GM13977 (cell line): ENCODE data around the gene SH3BP4.
"Not testable (repeated sequence)": the region's sequence is repeated elsewhere in the genome, so short reads cannot be mapped to it uniquely, and the experiment has no call there.

ENCODE experiments used
- DNase-seq: peaks from one replicate; pipeline ENCODE4 v3.0.0; 2012; ENCODE audit warnings: low spot score
- in situ Hi-C: fragments of 300-500 bp; cut with MboI; formaldehyde crosslinking; loops from one replicate; pipeline ENCODE4 v1.12.0; 2022; ENCODE audit warnings: low sequenced_read_pairs, low pct_unique_long_range_greater_than_20kb, mixed read lengths, inconsistent platforms; ENCODE audit not compliant: unreplicated experiment
- TF ChIP-seq, protein P1 (sequence below): IDR thresholded peaks from 2 replicates; pipeline ENCODE4 v1.5.1; 2012; ENCODE audit warnings: mild to moderate bottlenecking, control low read depth; ENCODE audit not compliant: insufficient read depth; ENCODE audit errors: extremely low read depth, missing control alignments

The SH3BP4 gene

DNA sequence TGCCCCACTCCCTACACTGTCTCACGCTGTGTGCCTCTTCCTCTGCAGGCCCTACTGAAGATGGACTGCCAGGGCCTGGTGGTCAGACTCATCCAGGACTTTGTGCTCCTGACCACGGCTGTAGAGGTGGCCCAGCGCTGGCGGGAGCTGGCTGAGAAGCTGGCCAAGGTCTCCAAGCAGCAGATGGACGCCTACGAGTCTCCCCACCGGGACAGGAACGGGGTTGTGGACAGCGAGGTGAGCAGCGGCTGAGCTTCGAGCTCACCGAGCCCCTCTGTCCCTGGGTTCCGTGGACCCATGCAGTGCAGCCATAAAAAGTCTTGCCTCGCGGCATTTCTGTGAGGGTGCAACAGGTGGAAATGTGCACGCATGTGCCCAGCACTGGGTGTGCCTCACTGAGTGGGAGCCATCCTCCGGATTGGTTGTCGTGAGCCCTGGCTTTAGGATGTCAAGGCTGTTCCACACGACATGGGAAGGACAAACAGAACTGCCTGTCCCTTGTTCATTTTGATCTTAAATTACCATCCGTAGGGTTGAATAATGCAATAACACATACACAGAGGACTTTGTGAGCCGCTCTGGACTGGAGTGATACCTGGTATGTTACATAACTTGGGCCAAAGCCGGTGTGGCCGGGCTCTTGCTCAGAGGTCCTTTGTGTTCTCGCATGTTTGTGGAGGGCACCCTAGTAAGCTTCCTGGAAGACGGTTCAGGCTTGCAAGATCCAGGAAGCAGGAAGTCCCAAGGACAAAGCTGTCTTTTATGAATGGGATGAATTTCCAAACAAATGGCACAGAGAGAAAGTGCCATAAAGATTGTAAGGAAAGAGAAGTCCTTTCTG lies 100.9 kb downstream of the SH3BP4 start:
- TF ChIP-seq, protein P1, sequence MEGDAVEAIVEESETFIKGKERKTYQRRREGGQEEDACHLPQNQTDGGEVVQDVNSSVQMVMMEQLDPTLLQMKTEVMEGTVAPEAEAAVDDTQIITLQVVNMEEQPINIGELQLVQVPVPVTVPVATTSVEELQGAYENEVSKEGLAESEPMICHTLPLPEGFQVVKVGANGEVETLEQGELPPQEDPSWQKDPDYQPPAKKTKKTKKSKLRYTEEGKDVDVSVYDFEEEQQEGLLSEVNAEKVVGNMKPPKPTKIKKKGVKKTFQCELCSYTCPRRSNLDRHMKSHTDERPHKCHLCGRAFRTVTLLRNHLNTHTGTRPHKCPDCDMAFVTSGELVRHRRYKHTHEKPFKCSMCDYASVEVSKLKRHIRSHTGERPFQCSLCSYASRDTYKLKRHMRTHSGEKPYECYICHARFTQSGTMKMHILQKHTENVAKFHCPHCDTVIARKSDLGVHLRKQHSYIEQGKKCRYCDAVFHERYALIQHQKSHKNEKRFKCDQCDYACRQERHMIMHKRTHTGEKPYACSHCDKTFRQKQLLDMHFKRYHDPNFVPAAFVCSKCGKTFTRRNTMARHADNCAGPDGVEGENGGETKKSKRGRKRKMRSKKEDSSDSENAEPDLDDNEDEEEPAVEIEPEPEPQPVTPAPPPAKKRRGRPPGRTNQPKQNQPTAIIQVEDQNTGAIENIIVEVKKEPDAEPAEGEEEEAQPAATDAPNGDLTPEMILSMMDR = no peak
- DNase-seq = no peak
- in situ Hi-C loops = no loop called here

DNA sequence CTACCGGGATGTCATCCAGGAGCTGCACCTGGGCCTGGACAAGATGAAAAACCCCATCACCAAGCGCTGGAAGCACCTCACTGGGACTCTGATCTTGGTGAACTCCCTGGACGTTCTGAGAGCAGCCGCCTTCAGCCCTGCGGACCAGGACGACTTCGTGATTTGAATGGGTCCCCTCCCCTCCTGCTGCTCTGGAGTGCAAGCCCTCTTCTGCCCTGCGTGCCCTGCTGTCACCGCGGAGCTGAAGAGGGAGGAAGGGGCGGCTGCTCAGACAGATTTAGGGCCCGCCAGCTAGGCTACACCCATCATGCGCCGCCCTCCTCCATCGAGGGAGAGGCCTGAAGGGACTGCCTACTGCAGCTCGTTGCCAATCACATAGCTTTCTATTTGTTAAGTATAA lies 101.8 kb downstream of the SH3BP4 start:
- TF ChIP-seq, protein P1 = no peak
- DNase-seq = no peak
- in situ Hi-C loops = no loop called here

DNA sequence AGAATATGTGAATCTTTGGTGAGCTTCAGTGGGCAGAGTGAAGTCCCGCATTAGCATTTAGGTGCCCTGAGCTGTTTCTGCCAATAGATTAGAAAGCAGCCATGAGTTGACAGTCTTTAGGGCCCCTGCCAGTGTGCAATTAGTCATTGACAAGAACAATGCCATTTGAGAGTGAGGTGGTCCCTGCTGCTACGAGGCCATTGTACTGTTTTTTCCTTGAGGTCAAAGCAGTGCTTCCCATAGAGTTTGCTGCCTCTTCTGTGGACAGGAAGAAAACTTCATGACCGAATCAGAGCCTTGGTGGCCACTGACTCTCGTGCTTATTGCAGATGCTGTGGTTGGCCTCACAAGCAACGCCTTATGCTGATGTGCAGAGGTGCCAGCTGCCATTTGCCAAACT lies 102.7 kb downstream of the SH3BP4 start:
- DNase-seq = no peak
- in situ Hi-C loops = no loop called here
- TF ChIP-seq, protein P1 = no peak

DNA sequence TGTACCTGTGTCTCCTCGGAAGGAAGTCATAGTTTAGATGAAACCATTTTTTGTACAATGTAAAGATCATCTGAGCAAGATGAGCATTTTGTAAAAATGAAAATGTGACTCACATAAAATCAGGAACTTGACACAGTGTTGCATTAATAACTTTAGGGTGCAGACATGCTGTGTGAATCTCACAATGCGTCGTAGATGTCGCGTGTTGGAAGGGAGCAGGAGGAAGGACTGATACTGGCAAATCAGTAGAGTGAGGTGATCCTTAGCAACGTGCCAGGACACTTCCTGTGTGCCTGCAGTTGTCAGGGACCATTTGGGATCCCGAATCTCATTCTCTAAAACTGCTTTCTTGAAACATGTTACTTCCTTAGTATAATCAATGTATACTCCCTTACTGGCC lies 103.1 kb downstream of the SH3BP4 start:
- in situ Hi-C loops = no loop called here
- TF ChIP-seq, protein P1 = no peak
- no peak for DNase-seq

DNA sequence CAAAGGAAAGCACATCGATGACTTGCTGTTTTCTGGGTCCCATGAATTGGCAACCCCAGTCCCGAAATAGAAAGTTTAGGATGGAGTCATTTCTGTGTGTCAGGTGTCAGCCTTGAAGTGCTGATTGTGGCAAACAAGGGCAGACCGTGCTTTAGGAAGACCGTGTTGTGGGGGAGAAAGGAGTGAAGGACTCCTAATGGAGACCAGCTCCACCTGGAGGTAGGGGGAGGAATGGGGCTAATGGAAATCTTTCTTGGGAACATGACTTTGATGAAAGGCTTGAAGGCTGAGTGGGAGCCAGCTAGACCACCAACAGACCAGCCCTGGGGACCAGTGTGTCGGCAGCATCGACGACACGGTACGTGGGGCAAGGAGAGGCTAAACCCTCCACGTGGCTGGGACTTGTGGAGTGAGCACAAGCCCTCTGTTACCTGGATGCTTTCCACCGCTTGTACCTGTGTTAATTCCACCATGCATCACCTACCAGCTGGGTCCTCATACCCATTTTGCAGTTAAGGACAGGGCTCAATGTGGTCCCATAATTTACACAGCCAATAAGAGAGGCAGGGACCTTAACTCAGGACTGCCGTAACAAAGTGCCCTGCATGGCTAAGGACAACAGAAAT lies 104.2 kb downstream of the SH3BP4 start:
- in situ Hi-C loops = no loop called here
- TF ChIP-seq, protein P1 = no peak
- no peak for DNase-seq

DNA sequence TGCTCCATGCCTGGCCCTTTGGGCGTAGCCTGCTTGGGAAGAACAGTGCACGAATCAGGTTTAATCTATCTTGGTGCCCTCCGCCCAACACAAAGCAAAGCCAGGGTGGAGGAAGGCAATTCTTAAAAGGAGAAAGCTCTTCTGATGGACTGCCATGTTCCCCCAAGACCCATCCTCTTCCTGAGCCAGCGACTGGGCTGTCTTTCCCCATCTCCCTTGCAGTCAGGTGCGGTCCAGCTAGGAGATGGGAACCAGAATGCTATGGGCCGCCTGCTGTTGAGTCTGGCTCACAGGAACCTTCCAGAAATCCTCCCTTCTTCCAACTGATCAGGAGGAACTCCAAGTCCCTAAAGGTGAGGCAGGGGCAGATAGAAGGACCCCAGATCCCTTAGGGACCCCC lies 105.0 kb downstream of the SH3BP4 start:
- DNase-seq = no peak
- TF ChIP-seq, protein P1 = no peak
- in situ Hi-C loops = no loop called here

DNA sequence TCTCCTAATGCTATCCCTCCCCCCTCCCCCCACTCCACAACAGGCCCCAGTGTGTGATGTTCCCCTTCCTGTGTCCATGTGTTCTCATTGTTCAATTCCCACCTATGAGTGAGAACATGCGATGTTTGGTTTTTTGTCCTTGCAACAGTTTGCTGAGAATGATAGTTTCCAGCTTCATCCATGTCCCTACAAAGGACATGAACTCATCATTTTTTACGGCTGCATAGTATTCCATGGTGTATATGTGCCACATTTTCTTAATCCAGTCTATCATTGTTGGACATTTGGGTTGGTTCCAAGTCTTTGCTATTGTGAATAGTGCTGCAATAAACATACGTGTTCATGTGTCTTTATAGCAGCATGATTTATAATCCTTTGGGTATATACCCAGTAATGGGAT lies 105.8 kb downstream of the SH3BP4 start:
- DNase-seq, in situ Hi-C loops: not testable (repeated sequence)
